Skeletal muscle cell (primary cell): ENCODE data around the gene ATP5IF1.
A peak's percentile ranks its signal among the peaks of the same experiment; 100 is the strongest.

Source experiments
- DNase-seq: peaks from one replicate; pipeline ENCODE4 v3.0.0-alpha.2; 2010; ENCODE audit warnings: low read depth
- H3K4me3 ChIP-seq: 2 replicates; pipeline ENCODE4 v1.5.1; 2011; ENCODE audit warnings: low read depth, mild to moderate bottlenecking, control low read depth, low read length, moderate library complexity

The ATP5IF1 gene

DNA sequence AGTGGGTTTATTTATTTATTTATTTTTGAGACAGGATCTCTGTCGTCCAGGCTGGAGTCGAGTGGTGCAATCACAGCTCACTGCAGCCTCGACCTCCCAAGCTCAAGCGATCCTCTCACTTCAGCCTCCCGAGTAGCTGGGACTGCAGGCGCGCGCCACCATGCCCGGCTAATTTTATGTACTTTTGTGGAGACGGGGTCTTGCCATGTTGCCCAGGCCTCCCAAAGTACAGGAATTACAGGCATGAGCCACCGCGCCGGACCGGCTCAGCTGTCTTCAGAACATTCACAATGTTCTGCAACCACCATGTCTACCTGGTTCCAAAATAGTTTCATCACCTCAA, 2.7 kb upstream of the ATP5IF1 start:
- H3K4me3 ChIP-seq, result no peak overlapping the region
- no peak for DNase-seq

DNA sequence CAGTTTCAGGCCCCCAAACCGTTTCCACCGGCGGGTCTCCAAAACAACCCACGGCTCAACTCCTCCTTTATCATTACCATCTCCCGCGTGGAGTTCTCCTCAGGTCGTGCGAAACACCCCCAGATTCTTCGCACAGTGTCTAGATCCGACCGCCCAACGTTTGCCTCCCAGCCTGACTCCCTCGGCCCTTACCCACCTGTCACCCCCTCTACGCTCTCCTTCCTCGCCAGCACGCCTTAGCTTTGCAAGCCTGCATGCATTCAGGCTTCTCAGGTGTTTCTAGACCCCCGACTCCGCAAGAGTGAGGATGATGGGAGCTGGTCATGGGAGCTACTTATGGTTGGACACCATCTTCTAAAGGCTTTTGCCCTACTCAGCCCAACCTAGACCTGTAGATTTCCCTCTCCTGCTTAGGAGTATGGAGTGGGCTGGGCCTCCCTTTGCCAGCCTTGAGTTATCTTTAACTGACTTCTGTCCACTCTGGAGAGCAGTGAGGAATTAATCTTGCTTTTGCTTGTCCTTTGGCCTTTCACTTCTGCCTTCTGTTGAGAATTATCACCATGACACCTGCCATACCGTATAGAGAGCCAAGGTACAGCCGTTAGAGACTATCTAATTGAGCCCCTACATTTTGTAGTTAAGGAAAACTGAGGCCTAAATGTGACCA, 865 bp downstream of the ATP5IF1 start:
- no peak for DNase-seq
- H3K4me3 ChIP-seq, result peak overlapping the region; percentile 95

DNA sequence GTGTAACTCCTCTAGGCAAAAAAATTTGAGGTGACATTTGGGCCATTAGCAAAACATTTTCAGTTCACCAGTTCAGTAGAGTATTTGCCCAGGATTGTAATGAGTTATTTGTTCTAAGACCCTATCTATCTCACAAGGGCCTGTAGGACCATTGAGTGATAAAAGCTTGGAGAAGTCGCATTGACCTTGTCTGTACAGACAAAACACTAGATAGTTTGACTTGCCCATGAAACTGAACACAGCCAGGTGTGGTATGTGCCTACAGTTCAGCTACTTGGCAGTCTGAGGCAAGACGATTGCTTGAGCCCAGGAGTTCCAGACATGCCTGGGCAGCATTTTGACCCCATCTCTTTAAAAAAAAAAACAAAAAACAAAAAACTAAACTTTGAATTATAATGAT, 3.1 kb downstream of the ATP5IF1 start:
- H3K4me3 ChIP-seq, result no peak overlapping the region
- DNase-seq, result no peak

DNA sequence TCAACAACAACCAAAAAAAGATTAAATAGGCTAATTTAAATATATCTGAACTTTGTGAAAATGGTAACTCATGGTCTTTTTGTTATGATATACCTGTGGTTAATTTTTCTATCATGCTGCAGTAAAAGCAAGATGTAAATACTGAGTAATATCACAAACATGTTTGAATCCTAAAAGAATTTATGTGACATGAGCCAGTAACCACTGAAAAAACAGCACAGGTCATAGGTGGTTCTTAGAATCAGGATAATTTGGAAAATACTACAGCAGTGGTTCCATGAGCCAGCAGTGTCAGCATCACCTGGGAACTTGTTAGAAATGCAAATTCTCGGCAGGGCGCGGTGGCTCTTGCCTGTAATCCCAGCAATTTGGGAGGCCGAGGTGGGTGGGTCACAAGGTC, 4.1 kb downstream of the ATP5IF1 start:
- DNase-seq, result no peak
- H3K4me3 ChIP-seq, result no peak overlapping the region

DNA sequence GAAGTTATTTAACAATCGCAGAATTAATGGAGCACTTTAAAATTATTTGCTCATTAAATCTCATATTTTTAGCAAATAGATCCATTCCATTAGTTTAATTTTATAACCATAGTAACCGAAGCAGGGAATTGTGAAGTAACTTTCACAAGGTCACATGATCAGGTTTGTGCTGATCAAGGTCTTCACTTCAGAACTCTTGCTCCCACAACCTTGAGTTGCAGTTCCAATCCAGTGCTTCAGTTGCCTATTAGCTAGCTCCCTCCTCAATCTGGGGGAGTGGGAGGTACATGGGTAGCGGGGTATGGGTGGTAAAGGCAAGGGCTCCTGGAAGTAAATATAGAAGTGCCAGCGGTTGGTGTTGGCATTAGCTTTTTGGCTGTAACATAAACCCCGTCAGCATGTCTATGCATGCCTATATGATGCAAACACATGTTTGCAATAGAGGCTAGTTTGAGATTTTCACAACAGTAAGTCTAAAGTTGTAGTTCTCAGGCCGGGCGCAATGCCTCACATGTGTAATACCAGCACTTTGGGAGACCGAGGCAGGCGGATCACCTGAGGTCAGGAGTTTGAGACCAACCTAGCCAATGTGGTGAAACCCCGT, 5.8 kb downstream of the ATP5IF1 start:
- DNase-seq, result no peak
- H3K4me3 ChIP-seq, result no peak overlapping the region

DNA sequence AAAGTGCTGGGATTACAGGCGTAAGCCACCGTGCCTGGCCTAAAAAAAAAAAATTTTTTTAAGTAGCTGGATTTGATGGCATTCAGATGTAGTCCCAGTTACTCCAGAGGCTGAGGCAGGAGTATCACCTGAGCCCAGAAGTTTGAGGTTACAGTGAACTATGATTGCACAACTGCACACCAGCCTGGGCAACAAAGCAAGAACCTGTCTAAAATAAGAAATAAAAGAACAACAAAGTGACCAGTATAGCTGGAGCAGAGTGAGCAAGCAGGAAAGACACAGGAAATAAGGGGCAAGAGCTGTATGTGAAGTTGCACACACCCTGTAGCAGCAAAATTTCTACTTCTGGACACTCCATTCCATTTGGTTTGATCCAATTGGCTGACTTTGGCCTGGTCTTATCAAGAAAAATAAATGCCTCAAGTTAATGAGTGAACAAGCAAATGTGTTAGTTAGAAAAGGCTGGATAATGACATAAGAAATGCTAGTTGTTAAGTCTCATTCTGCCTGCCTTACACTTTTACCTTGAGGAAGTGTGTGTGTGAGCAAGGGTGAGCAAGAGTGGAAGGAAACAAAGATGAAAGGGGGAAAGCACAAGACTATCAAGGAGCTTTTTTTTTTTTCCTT, 7.9 kb downstream of the ATP5IF1 start:
- no peak overlapping the region for H3K4me3 ChIP-seq
- no peak for DNase-seq

DNA sequence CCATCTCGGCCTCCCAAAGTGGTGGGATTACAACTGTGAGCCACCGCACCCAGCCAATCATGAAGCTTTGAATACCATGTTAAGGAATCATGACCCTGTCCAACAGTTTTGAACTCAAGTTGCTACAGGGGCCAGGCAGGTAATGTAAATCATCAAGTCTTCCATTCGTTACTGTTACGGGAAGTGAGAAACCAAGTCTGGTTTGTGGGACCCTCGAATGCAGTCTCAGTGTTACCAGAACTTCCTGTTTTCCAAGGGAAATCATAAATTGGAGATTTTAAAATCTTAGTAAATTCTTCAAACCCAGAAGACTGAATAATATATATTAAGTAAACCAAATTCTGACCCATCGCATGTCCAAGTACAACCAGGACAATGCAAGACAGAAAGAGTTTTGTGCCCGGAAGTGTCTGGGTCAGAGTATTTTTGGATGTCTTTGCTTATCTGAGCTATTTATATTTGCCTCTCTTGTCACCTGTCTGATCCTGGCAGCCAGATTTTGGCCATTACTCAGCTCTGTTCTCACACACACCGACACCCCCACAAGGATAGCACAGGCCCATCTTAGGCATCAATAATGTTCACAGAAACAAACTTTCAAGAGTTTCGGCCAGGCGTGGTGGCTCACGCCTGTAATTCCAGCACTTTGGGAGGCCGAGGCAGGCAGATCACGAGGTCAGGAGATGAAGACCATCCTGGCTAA, 8.8 kb downstream of the ATP5IF1 start:
- H3K4me3 ChIP-seq, result no peak overlapping the region
- no peak for DNase-seq

DNA sequence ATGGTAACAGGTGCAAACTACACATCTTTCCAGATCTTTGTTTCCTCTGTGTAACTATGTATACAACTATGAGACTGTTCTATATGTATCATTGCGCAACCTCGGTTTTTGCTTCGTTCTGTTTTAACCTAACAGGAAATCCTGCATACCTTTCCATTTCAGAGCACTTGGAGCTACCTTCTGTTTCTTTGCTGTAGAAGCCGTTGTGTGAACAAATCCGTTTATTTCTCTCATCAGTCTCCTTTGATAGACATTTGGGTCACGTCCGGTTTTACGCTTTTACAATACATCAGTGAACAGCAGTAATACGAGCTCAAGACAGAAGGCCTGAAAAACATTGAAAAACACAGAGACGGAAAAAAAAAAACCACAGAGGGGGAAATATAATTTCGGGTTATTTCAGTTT, 10.5 kb downstream of the ATP5IF1 start:
- no peak for DNase-seq
- H3K4me3 ChIP-seq, result peak overlapping the region; percentile 60

DNA sequence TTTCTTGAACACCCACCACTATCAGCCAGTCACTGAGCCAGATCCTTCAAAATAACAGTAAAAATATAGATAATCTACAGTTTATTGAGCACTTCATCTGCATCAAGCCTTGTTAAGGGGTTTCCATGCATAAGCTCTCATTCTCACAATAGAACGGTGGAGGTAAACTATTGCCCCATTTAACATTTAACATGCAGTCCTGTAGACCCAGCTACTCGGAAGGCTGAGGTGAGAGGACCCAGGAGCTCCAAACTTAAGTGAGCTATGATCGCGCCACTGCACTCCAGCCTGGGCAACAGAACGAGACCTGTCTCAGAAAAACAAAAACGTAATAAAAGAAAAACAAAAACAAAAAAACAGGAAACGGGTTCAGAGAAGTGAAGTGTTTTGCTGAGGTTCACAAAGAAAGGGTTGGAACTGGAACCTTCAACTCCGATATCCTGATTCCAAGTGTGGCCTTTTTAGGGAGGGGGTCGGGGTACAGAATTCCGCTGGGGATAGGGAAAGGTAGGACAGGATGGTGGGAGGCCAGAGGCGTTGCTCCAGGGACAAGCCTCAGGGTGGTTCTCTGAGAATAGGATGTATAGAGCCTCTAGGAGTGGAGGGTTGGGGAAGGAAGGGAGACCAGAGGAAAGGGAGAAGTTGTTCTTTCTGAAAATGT, 11.8 kb downstream of the ATP5IF1 start:
- no peak for DNase-seq
- H3K4me3 ChIP-seq, result peak overlapping the region; percentile 25

DNA sequence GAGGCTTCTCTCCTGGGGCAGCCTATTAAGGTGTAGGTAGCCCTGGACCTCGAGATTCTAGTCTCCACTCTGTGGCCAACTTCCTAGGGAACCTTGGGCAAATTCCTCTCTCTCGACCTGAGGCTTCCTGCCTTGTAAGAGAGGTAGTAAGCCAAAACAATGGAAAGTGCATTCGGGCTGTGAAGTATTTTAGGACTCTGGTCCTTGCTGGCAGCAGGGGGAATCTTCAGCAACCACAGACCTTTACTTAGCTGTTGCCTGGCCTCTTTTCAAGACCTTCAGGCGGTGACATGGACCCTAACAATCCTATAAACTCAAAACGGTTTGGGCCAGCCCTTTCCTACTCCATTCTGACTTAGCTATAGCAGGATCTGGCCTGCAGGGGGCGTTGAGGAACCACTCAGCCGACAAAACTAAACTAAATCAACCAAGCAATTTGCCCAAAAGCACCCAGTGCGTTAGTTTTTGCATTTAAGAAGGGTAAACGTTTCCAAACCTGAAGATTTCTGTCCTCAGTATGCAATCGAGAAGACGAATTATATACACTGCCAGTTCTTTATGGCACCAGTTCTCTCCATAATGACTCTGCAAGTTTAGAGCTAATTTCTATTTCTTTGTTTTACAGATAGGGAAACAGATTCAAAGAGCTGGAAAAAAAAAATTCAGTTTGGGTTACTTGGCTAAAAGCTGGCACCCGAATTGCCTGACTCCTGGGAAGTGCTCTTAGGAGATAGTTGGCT, 12.5 kb downstream of the ATP5IF1 start:
- H3K4me3 ChIP-seq, result peak overlapping the region; percentile 10
- peak; percentile 51 for DNase-seq

DNA sequence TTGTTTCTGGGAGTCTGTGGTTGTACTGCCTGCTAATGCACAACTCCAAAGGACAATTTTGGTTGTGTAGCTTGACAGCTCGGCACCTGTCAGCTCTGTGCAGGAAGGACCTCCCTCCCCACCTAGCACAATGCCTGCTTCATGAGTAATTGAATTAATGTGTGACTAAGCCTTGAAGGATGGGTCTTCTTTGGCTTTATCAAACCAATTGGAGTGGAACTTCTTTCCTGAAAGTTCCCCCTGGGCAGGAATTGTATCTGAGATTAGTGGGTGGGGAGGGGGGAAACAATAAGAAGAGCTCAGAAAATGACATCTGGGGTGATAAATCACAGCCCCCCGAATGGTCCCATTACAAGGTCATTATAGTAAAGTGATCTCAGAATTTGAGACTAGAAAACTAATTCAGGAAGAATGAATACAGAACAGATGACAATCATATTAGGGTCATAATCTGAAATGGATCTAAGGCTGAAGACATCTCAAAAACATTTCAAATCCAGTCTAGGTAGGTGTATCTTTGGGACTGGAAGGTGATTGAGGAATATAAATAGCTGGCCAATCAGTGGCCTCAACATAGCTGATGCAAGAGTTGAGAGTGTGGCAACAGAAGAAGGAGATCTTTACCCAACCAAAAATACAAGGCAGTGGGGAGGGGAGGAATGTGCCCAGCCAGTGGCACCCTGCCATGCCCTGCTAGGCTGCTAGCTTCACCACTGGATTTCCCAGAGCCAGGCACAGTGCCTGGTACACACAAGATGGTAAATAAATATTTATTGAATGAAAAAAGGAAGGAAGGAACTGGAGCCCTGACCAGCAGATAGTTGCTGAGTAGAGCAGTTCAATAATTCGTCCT, 13.3 kb downstream of the ATP5IF1 start:
- H3K4me3 ChIP-seq, result peak overlapping the region; percentile 10
- DNase-seq, result no peak

DNA sequence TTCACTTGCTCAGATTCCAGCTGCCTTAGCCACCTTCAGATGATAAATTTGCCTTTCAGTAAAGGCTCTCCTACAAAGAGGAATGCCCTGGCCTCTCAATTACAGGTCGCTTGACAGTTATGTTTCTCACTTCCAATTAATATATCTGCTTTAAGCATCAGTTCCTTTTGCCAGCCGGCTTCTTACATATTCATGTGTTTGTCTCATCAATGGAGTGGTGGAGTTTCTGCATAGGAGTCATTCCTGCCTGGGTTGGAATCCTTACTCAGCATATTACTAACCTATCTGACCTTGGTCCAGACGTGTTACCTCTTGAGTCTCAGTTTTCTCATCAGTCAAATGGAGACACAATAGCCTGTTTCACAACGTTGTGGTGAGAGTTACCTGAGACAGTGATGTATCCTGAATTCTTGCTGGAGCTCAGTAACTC, 14.0 kb downstream of the ATP5IF1 start:
- DNase-seq, result no peak
- H3K4me3 ChIP-seq, result no peak overlapping the region

DNA sequence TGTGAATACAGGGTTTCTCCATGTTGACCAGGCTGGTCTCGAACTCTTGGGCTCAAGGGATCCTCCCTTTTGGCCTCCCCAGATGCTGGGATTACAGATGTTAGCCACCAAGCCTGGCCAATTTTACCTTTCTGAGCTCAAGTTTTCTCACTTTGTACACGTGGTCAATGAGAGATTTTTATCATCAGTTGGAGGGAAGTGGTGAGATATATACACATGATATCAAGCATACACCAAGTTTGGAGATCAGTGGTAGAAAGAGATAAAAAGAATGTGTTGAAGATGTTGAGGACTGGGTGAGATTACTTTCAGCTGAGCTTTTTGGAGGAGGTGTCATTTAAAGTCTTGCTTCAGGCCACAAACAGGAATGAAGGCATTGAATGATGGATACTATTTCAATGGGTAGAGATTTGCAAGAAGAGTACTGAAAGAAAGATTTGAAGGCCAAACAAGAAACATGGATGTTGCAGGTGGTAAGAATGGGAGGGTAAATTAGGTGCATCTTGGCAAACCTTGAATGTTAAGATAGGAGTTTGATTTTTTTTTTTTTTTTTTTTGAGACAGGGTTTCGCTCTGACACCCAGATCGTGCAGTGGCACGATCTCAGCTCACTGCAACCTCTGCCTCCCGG, 20.4 kb downstream of the ATP5IF1 start:
- DNase-seq, result no peak
- H3K4me3 ChIP-seq, result no peak overlapping the region

DNA sequence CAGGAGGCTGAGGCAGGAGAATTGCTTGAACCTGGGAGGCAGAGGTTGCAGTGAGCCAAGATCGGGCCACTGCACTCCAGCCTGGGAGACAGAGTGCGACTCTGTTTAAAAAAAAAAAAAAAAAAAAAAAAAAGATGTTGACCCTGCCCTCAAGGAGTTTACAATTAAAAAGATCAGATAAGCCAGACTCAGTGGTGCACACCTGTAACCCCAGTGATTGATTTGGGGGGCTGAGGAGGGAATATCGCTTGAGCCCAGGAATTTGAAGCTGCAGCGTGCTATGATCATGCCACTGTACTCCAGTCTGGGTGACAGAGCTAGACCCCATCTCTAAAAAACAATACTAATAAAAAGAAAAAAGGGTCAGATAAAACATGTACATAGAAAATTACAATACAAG, 21.8 kb downstream of the ATP5IF1 start:
- no peak overlapping the region for H3K4me3 ChIP-seq
- no peak for DNase-seq

DNA sequence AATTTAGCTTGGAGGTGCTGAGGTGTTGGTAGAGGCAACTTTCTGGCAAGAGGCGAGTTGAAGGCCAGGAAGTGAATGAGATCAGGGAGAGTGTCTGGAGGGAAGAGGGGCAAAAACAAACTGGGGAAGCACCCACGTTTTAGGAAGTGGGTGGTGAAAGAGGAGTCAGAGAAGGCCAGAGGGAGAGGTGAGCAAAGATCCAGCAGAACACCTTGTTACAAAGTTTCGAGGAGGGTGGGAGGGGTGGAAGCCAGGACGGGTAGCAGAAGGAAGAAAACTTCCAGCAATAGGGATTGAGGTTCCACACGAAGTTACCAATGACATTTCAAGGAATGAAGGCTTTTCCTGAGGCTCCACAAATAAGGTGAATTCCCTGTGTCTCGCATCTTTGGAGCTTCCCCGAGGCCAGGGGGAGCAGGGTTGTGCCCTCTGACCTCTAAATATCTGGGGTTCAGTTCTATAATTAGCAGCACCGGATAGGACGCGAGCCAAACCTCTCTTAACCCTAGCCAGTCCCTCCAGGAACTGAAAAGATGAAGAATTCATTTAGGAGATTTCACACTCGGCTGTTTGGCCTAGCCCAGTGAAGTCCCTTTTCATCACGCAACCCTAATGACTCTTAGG, 22.8 kb downstream of the ATP5IF1 start:
- H3K4me3 ChIP-seq, result no peak overlapping the region
- DNase-seq, result no peak

DNA sequence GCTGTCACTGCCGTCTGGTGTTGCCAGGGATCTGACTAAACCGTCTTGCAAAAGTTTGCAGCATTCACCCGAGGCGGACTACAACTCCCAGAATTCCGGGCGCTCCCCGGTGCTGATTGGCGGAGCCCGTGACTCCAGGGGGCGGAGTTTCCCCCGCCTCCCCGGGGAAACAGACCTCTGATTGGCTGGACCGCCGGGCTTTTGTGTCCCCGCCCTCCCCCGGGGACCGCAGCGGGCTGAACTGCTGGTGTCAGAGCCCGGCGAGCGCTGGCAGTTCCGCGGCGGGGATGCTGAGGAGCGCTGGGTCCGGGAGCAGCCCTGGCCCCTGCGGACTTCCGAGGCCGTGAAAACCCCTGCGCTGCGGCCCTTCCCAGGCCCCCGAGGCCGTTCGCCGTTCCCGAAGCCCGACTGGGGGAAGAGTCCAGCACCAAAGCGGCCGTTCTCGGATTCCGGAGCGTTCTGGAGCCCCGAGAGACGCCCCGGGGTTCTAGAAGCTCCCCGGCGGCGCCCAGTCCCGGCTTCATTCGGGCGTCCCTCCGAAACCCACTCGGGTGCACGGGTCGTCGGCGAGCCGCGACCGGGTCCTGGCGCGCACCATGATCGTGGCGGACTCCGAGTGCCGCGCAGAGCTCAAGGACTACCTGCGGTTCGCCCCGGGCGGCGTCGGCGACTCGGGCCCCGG, 23.5 kb downstream of the ATP5IF1 start, which contains the start of gene SESN2:
SESN2 (plus strand) TSS at position 267 of the 682 bp plus-strand sequence; CDS start at position 597, 330 bp downstream.
- H3K4me3 ChIP-seq, result peak within 1 kb of the TSS; percentile 97
- DNase-seq, result peak; percentile 93
